Measurements from ENCODE around the gene FDXR. TPM values are rescaled to one million over a fixed set of nuclear protein-coding genes. Genes with fewer than 3 reads are reported as not detected.

Gene FDXR
- total RNA-seq, 4 donors from 2014 or later, result 4.4 to 5.7 (median 5.2) TPM

DNA sequence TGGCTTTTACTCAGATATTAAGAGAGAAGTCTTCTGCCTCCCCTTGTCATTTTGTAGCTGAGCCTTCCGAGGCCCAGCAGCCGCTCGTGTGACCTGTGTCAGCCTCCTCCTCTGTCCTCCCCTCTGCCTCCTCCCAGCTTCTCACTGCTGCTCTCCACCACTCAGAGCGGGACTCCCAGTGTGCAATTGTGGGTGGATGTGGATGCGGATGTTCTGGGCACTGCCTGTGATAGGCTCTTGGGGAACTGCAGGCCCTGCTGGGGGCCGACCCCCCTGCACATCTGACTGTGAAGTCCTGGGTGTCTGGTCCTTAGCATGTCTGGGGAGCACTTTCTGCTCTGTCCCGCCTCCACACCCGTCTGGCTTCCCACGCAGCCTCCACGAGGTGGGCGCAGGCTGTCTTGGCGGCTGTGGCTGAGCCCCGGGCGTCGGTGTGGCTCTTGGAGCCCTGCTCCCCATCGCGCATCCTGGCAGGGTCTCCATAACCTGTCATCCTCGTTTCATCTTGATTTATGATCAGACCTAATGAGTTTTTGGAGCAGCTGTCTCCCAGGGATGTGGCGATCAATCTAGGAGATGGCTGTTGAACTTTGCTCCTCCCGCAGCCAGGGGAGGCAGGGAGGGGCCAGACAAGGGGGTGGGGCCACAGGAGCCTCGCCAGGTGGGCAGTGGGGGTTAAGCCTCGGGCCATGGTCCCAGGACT is 41.2 kb downstream of the FDXR start:
- TF ChIP-seq, protein P1, sequence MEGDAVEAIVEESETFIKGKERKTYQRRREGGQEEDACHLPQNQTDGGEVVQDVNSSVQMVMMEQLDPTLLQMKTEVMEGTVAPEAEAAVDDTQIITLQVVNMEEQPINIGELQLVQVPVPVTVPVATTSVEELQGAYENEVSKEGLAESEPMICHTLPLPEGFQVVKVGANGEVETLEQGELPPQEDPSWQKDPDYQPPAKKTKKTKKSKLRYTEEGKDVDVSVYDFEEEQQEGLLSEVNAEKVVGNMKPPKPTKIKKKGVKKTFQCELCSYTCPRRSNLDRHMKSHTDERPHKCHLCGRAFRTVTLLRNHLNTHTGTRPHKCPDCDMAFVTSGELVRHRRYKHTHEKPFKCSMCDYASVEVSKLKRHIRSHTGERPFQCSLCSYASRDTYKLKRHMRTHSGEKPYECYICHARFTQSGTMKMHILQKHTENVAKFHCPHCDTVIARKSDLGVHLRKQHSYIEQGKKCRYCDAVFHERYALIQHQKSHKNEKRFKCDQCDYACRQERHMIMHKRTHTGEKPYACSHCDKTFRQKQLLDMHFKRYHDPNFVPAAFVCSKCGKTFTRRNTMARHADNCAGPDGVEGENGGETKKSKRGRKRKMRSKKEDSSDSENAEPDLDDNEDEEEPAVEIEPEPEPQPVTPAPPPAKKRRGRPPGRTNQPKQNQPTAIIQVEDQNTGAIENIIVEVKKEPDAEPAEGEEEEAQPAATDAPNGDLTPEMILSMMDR (IDR thresholded peaks at IDR 0.05), result no peak
- DNase-seq (ENCODE audit: low spot score), result no peak
- no peak for ATAC-seq (ENCODE audit: low FRiP score)

DNA sequence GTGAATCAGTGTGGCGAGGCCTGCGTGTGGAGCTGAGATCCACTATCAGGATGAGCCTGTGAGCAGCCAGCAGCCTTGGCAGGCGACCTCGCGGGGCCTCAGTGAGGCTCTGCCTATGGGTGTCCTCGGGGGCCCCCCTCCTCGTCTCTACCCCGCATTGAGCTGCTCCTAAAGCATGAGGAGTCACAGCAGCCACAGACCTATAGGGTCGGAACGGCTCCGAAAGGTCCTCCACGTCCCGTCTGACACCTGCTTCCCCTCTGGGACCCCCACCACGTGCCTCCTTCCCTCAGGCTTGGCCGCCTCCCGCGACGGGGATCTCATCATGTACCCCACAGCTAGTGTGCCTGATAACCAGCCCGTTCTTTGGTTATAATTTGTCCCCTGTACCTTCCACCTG is 41.9 kb downstream of the FDXR start:
- ATAC-seq (ENCODE audit: low FRiP score), result no peak
- TF ChIP-seq, protein P1 (IDR thresholded peaks at IDR 0.05), result no peak

DNA sequence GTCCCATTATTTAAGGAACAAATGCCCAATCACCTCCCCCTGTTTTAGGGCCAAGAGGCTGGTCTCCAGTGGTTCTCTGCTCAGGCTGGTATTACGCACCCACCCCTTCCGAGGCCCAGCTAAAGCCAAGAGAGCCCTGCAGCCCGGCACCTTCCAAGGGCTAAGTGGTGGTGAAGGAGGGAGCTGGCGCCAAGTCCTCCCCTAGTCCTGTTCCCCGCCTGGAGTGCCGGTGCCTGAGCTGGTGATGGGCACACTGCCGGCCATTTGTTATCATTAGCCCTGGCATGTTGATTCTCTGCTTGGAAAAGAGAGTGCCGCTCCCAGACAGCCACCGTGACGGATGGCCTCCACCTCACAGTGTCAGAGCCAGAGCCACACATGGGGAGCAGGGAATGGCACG is 45.0 kb downstream of the FDXR start:
- ATAC-seq (ENCODE audit: low FRiP score), result no peak
- no peak for DNase-seq (ENCODE audit: low spot score)
- TF ChIP-seq, protein P1 (IDR thresholded peaks at IDR 0.05), result no peak

More for the DNA sequence above, 41.9 kb downstream of the FDXR start:
- DNase-seq (ENCODE audit: low spot score), result no peak

DNA sequence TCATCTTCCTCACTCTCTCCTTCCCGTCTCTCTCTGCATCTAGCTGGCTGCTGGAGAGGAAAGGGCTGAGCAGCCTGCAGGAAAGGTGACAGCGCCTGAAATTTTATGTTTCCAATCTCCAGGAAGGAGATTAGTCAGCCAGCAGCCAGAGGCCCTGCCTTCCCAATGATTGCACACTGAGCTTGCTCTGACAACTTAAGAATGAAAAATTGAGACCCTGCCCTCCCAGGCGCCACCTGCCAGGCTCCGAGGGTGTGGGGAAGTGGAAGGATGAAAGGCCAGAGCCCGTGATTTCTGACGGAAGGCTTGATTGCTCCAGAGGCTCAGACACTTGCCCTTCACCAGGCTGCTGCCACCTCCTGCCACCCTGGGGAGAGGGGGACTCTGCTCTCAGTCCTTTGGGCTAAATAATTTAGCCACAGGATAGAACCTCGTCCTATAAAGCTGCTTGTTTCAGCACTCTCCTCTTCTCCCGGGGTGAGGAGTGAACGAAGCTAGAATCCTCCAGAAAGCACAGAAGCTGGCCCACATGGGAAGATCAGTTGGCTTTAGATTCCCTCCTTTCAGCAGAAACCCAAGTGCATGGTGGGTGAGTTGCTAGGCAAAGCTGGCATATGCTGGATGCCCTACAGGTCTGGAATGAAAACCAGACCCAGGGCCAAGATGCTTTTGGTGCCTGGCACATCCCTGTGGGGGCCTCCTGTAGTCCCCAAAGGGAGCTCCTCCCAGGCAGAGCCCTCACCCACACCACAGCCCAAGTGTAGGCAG is 46.7 kb downstream of the FDXR start:
- DNase-seq (ENCODE audit: low spot score) (no peak), ATAC-seq (ENCODE audit: low FRiP score) (no peak)
- TF ChIP-seq, protein P1 (IDR thresholded peaks at IDR 0.05), result no peak

DNA sequence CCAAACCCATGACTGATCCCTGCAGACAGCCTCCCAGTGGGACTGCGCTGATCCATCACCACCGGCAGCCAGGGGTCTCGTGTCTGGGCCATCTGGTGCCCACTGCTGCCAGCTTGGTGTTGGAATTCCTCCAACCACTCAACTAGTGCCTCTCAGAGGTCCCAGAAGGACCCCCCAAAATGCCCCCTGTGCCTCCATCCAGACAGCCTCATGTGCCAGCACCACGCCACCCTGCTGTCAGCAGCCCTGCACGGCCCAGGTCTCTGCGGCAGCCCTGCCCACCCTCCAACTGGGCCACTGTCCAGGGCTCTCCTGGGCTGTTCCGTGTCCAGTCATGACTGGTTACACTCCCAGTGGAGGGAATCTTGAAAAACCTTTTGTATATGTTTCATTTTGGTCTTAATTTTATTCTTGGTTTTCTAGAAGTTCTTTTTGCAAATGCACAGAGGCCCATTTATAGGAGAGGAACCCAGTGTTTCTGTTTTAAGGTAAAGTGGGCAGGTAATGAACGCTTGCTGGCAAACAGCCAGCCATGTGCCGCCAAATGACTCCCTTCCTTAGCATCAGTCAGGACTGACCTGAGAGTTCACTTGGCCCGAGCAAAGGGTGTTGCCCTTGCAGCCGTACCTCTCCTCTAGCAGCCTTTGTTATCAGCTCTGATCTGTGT is 47.7 kb downstream of the FDXR start:
- ATAC-seq (ENCODE audit: low FRiP score) (no peak), DNase-seq (ENCODE audit: low spot score) (no peak)
- TF ChIP-seq, protein P1 (IDR thresholded peaks at IDR 0.05), result no peak

DNA sequence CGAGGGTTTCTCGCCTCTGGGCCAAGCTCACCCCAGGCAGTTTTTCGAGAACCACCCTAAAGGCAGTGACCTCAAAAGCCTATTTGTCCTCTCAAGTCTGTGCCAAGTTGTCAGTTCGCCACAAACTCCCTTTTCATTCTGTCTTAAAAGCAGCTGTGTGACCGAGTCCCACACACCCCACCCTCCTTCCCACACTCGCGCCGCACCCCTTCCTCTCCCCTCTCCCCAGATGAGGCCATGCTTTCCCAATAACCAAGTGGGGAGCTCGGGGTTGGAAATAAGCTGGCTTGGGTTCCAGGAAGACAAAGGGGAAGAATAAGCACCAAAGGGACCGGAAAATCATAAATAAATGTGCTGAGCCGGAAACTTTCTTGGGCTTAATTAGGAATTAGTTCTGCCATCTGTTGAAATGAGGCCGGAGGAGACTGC is 49.8 kb downstream of the FDXR start:
- ATAC-seq (ENCODE audit: low FRiP score), result no peak

More for the DNA sequence above, 49.8 kb downstream of the FDXR start:
- no peak for DNase-seq (ENCODE audit: low spot score)
- TF ChIP-seq, protein P1 (IDR thresholded peaks at IDR 0.05), result no peak
